Measurements from ENCODE around the gene LCE2B. TPM values are rescaled to one million over a fixed set of nuclear protein-coding genes. Genes with fewer than 3 reads are reported as not detected.

The LCE2B gene, protein sequence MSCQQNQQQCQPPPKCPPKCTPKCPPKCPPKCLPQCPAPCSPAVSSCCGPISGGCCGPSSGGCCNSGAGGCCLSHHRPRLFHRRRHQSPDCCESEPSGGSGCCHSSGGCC
- not detected in 2 replicates for total RNA-seq

DNA sequence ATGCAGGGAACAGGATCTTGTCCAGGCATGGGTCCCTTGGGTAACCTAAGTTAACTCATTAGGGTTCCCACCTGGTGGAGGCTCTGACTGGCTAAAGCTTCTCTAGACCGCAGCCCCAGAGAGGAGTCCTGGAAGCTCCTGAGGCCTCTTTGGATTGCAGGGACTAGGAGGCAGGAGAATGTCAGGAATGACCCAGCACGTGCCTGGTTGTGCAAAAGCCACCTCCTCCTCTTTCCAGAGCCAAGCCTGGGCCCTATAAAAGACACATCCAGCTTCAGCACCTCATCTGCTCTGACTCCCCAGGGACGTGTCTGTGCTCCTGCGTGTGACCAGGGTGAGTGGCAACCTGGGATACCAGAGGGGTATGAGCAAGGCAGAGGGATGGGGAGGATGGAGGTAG lies at the start of gene LCE2B:
Gene LCE2B (plus strand): TSS at position 301 of the 400 bp plus-strand sequence. CDS start 721 bp downstream, outside the sequence.

DNA sequence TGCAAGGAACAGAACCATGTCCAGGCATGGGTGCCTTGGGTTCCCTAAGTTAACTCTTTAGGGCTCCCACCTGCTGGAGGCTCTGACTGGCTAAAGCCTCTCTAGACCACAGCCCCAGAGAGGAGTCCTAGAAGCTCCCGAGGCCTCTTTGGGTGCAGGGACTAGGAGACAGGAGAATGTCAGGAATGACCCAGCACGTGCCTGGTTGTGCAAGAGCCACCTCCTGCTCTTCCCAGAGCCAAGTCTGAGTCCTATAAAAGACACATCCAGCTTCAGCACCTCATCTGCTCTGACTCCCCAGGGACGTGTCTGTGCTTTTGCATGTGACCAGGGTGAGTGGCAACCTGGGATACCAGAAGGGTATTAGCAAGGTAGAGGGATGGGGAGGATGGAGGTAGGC lies 22.8 kb upstream of the LCE2B start, which contains the start of gene LCE2D:
Gene LCE2D (plus strand): TSS at position 283 of the 400 bp plus-strand sequence. CDS start 726 bp downstream, outside the sequence.

DNA sequence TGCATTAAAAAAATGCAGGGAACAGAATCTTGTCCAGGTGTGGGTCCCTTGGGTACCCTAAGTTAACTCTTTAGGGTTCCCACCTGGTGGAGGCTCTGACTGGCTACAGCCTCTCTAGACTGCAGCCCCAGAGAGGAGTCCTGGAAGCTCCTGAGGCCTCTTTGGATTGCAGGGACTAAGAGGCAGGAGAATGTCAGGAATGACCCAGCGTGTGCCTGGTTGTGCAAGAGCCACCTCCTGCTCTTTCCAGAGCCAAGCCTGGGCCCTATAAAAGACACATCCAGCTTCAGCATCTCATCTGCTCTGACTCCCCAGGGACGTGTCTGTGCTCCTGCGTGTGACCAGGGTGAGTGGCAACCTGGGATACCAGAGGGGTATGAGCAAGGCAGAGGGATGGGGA lies 10.9 kb upstream of the LCE2B start, which contains the start of gene LCE2C:
Gene LCE2C (plus strand): TSS at position 297 of the 400 bp plus-strand sequence. CDS start 737 bp downstream, outside the sequence.

DNA sequence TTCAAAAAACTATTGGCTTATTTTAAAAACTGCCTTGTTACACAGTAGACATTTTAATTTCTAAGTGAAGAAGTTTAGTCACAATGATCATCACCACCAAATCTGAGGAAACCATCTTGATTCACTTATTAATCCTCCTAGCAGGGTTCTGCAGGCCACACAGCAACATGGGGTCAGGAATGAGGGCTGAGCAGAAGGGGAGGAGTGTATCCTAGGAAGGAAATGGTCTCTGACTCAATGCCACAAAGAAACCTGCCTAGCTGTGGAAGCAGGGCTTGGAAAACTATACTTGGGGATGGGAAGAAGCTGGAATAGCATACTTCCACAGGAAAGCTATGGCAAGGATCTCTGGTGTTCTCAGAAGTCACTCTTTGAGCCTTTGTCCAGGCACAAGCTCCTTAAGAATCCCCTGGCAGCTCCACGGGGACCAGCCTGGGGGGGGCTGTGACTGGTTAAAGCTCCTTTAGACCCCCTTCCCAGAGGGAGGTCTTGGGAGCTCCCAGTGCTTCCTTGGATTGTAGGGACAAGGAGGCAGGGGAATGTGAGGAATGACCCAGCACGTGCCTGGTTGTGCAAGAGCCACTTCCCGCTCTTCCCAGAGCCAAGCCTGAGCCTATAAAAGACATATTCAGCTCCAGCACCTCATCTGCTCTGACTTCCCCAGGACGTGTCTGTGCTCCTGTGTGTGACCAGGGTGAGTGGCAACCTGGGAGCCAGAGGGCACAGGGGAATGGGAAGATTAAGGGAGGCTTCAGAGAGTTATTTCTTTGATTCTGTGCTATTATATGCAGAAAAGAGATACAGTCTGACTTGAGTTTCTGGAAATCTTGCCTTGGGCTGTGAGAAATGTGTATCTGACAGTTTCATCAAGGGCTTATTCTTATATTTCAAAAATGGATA lies 12.0 kb downstream of the LCE2B start, which contains the start of gene LCE2A:
Gene LCE2A (plus strand): TSS at position 645 of the 900 bp plus-strand sequence. CDS start 557 bp downstream, outside the sequence.

DNA sequence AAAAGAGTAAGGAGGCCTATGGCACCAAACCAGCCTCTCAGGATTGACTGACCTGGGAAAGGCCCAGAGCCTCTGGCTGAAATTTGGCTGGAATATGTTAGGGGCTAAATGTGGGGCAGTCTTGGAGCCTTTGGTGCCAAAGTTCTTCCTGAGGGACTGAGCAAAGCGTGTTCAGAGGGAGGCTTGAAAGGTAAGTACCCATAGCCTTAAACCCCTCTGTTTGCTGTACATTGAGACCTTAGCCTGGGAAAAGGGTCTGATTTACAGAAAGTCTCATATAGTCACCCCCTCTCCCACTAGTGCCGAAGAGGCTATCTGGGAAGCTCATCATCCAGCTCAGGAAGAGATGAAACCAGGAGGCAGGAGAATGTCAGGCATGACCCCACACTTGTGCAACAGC lies 21.9 kb downstream of the LCE2B start, which contains the start of gene LCE4A:
Gene LCE4A (plus strand): TSS at position 301 of the 400 bp plus-strand sequence. CDS start 916 bp downstream, outside the sequence.

Other genes starting within 250 kb of the LCE2B start
- gene LCE5A, start 175.3 kb upstream of the LCE2B start, total RNA-seq, result not detected in 2 replicates
- not detected in 2 replicates for gene CRCT1, start 171.6 kb upstream of the LCE2B start, total RNA-seq
- not detected in 2 replicates for gene LCE3E, start 119.3 kb upstream of the LCE2B start, total RNA-seq
- gene LCE3D, start 105.6 kb upstream of the LCE2B start, total RNA-seq, result not detected in 2 replicates
- not detected in 2 replicates for gene LCE3C, start 85.9 kb upstream of the LCE2B start, total RNA-seq
- gene LCE3B, start 72.3 kb upstream of the LCE2B start, total RNA-seq, result not detected in 2 replicates
- gene LCE3A, start 63.0 kb upstream of the LCE2B start, total RNA-seq, result not detected in 2 replicates
- gene LCE2D, start 22.7 kb upstream of the LCE2B start, total RNA-seq, result not detected in 2 replicates
- not detected in 2 replicates for gene LCE2C, start 10.8 kb upstream of the LCE2B start, total RNA-seq
- gene LCE2A, start 12.2 kb downstream of the LCE2B start, total RNA-seq, result not detected in 2 replicates
- not detected in 2 replicates for gene LCE4A, start 22.0 kb downstream of the LCE2B start, total RNA-seq
- gene KPRP, start 71.9 kb downstream of the LCE2B start, total RNA-seq, result not detected in 2 replicates
- gene LCE1F, start 89.0 kb downstream of the LCE2B start, total RNA-seq, result not detected in 2 replicates
- not detected in 2 replicates for gene LCE1E, start 100.1 kb downstream of the LCE2B start, total RNA-seq
- gene LCE1D, start 110.6 kb downstream of the LCE2B start, total RNA-seq, result not detected in 2 replicates
- gene LCE1C, start 120.5 kb downstream of the LCE2B start, total RNA-seq, result not detected in 2 replicates
- gene LCE1B, start 125.8 kb downstream of the LCE2B start, total RNA-seq, result not detected in 2 replicates
- gene LCE1A, start 141.3 kb downstream of the LCE2B start, total RNA-seq, result not detected in 2 replicates
- gene LCE6A, start 156.7 kb downstream of the LCE2B start, total RNA-seq, result not detected in 2 replicates
- not detected in 2 replicates for gene LCE7A, start 173.9 kb downstream of the LCE2B start, total RNA-seq
- gene SMCP, start 192.2 kb downstream of the LCE2B start, total RNA-seq, result not detected in 2 replicates
- not detected in 2 replicates for gene IVL, start 222.4 kb downstream of the LCE2B start, total RNA-seq